ENCODE data around the gene UBE2D3.

DNA sequence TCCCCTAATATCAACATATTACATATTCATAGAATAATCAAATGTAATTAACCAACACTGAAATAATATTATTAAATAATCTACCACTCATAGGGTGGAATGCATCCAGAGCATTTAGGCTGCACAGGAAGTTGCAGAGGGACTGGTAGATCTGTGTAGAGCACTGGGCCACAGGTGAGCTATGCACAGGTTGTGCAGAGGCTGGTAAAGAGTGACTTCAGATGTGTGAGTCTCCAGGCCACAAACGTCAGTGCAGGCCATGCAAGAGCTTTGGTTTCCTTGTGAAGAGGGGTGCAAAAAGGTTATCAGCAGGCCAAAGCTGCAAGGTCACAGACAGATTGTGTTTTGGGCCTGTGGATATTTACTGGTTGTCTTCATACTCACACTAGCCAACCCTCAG, 41.1 kb downstream of the UBE2D3 start:
- TF ChIP-seq, protein P1, sequence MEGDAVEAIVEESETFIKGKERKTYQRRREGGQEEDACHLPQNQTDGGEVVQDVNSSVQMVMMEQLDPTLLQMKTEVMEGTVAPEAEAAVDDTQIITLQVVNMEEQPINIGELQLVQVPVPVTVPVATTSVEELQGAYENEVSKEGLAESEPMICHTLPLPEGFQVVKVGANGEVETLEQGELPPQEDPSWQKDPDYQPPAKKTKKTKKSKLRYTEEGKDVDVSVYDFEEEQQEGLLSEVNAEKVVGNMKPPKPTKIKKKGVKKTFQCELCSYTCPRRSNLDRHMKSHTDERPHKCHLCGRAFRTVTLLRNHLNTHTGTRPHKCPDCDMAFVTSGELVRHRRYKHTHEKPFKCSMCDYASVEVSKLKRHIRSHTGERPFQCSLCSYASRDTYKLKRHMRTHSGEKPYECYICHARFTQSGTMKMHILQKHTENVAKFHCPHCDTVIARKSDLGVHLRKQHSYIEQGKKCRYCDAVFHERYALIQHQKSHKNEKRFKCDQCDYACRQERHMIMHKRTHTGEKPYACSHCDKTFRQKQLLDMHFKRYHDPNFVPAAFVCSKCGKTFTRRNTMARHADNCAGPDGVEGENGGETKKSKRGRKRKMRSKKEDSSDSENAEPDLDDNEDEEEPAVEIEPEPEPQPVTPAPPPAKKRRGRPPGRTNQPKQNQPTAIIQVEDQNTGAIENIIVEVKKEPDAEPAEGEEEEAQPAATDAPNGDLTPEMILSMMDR (IDR thresholded peaks at IDR 0.05): no peak
- no peak for TF ChIP-seq POLR2A (IDR thresholded peaks at IDR 0.05)

Measured in suprapubic skin (tissue), 3 donors.